IMR-90 (cell line): ENCODE measurements around the gene BATF2. TPM values are rescaled to one million over a fixed set of nuclear protein-coding genes. Genes with fewer than 3 reads are reported as not detected.

Experiments
- MXI1 ChIP-seq: IDR thresholded peaks from 2 replicates; pipeline ENCODE4 v1.6.1; 2012; ENCODE audit warnings: low read depth, mild to moderate bottlenecking, low read length, moderate library complexity, borderline replicate concordance
- RCOR1 ChIP-seq: IDR thresholded peaks from 2 replicates; pipeline ENCODE4 v1.6.1; 2012; ENCODE audit warnings: mild to moderate bottlenecking, low read length, improper control_type of control experiment; ENCODE audit not compliant: insufficient replicate concordance
- RFX5 ChIP-seq: IDR thresholded peaks from 2 replicates; pipeline ENCODE4 v1.8.0; 2012; ENCODE audit warnings: low read depth, mild to moderate bottlenecking, low read length, moderate library complexity
- polyA plus RNA-seq, 3 experiments: library from polyadenylated mRNA; depleted of rRNA; stranded (reverse); fragments of >200 nt; gene quantifications; 2 replicates each; pipeline ENCODE4 v1.2.3, GENCODE V29; 2012; ENCODE audit warnings: low replicate concordance in 1 of 3
- total RNA-seq: library from RNA; depleted of rRNA; stranded (reverse); fragments of >200 nt; gene quantifications from 2 replicates; pipeline ENCODE4 v1.2.3, GENCODE V29; 2012

BATF2 gene
- total and polyA plus RNA-seq, 2 of the 4 experiments (the other 2 are of a cell fraction): 0.36 to 1.2 TPM

- TF ChIP-seq MXI1 (peak; percentile 55), RCOR1 (no peak), RFX5 (no peak; the same call in 1 of the 2 replicates)
These were observed 17.3 kb upstream of the BATF2 start, which contains the start of gene ARL2 (continued) for GRCh38 chr11:65013888-65014725.
